ENCODE data around the gene GP5.

- TF ChIP-seq PAX5 (IDR thresholded peaks at IDR 0.05; ENCODE audit: insufficient read depth, low read length, severe bottlenecking) (no peak), POLR2AphosphoS5 (IDR thresholded peaks at IDR 0.05; ENCODE audit: low read depth, low read length) (no peak), POLR2A (IDR thresholded peaks at IDR 0.05; ENCODE audit: low read depth, low read length) (no peak), TAF1 (IDR thresholded peaks at IDR 0.05; ENCODE audit: low read depth, low read length) (no peak), SPI1 (IDR thresholded peaks at IDR 0.05; ENCODE audit: low read depth, low read length) (no peak)
Observed at GRCh38 chr3:194425399-194425798, 26.3 kb upstream of the GP5 start.

Measured in GM12891 (cell line).